Loucy (cell line): ENCODE data around the gene COQ2.
"Not testable (repeated sequence)": the region's sequence is repeated elsewhere in the genome, so short reads cannot be mapped to it uniquely, and the experiment has no call there.

ENCODE experiments used
- H2AFZ ChIP-seq: fragments of 200-600 bp; sonication (generic); 2 replicates; pipeline ENCODE4 v1.6.0; 2016; ENCODE audit warnings: antibody characterized with exemption, mild to moderate bottlenecking, low read length, moderate library complexity
- H3F3A ChIP-seq: fragments of 200-600 bp; 2 replicates; pipeline ENCODE4 v1.6.0; 2016; ENCODE audit warnings: antibody characterized with exemption, low read depth, mild to moderate bottlenecking
- H3K27me3 ChIP-seq: fragments of 200-600 bp; sonication (generic); 2 replicates; pipeline ENCODE4 v1.6.1; 2014; ENCODE audit warnings: low read length, mild to moderate bottlenecking; ENCODE audit not compliant: insufficient read depth, poor library complexity, severe bottlenecking
- H3K36me3 ChIP-seq: fragments of 200-600 bp; sonication (generic); 2 replicates; pipeline ENCODE4 v1.6.1; 2016; ENCODE audit warnings: low read length; ENCODE audit not compliant: insufficient read depth
- H3K4me1 ChIP-seq: fragments of 200-600 bp; sonication (generic); 2 replicates; pipeline ENCODE4 v1.5.1; 2014; ENCODE audit warnings: low read length, mild to moderate bottlenecking; ENCODE audit not compliant: insufficient read depth, poor library complexity, severe bottlenecking
- H3K4me2 ChIP-seq: fragments of 200-600 bp; sonication (generic); 2 replicates; pipeline ENCODE4 v1.6.0; 2014; ENCODE audit warnings: antibody characterized with exemption, low read length, low read depth, mild to moderate bottlenecking; ENCODE audit not compliant: poor library complexity, severe bottlenecking
- H3K4me3 ChIP-seq: fragments of 200-600 bp; sonication (generic); 2 replicates; pipeline ENCODE4 v1.5.1; 2014; ENCODE audit warnings: low read length, mild to moderate bottlenecking, mixed read lengths; ENCODE audit not compliant: poor library complexity, severe bottlenecking
- H3K79me2 ChIP-seq: fragments of 200-600 bp; sonication (generic); 2 replicates; pipeline ENCODE4 v1.6.1; 2014; ENCODE audit warnings: low read length; ENCODE audit not compliant: insufficient read depth
- H3K9ac ChIP-seq: fragments of 200-600 bp; sonication (generic); 2 replicates; pipeline ENCODE4 v1.6.0; 2014; ENCODE audit warnings: mild to moderate bottlenecking, low read depth, low read length, moderate library complexity; ENCODE audit not compliant: poor library complexity, severe bottlenecking
- H3K9me2 ChIP-seq: fragments of 200-600 bp; sonication (generic); replicated peaks from 2 replicates; pipeline ENCODE4 v1.6.1; 2016; ENCODE audit warnings: low read depth, low read length, mixed read lengths
- H3K9me3 ChIP-seq: fragments of 200-600 bp; sonication (generic); 2 replicates; pipeline ENCODE4 v1.6.1; 2014; ENCODE audit warnings: mild to moderate bottlenecking, antibody characterized with exemption, low read length, low read depth; ENCODE audit not compliant: insufficient read depth
- H4K20me1 ChIP-seq: fragments of 200-600 bp; sonication (generic); 2 replicates; pipeline ENCODE4 v1.6.0; 2014; ENCODE audit warnings: antibody characterized with exemption, low read length, mild to moderate bottlenecking; ENCODE audit not compliant: insufficient read depth, poor library complexity, severe bottlenecking
- EZH2phosphoT487 ChIP-seq: fragments of 200-600 bp; IDR thresholded peaks from 2 replicates; pipeline ENCODE4 v1.6.1; 2018; ENCODE audit warnings: antibody characterized with exemption, mild to moderate bottlenecking, moderate library complexity, borderline replicate concordance
- TF ChIP-seq, protein P1 (sequence below): fragments of 200-600 bp; sonication (generic); conservative IDR thresholded peaks from 2 replicates; pipeline ENCODE4 v1.5.1; 2014; ENCODE audit warnings: mild to moderate bottlenecking, antibody characterized with exemption, low read length

The COQ2 gene

DNA sequence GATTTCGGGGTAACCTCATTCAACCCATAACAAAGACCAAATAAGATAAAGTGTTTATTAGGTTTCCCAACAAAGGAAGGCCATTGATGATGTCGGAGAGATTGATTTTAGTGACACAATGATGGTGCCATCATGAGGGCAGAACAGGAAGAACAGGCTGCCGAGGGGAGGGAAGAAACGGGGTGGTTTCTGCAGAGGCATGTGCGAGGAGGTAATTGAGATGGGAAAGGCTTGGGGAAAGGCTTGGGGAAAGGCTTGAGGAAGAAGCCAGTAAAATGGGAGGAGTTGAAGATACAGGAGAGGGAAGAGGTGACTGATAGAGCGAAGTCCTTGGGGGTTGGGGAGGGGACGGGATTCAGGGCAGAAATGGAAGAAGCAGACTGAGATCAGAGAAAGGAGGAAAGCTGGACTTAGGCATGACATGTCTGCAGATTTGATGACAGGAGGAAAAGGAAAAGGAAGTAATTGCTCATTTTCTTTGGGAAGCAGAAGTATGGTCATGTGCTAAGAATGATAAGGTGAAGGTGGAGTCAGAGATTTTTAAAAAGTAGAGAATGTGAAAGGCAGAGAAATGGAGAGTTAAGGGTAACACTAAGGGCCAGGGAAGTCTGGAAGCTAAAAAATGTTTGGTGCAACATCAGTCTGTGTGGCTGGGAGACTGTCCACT lies 44.1 kb upstream of the COQ2 start:
- no peaks in the 10 kb centered on the region for H3F3A ChIP-seq

DNA sequence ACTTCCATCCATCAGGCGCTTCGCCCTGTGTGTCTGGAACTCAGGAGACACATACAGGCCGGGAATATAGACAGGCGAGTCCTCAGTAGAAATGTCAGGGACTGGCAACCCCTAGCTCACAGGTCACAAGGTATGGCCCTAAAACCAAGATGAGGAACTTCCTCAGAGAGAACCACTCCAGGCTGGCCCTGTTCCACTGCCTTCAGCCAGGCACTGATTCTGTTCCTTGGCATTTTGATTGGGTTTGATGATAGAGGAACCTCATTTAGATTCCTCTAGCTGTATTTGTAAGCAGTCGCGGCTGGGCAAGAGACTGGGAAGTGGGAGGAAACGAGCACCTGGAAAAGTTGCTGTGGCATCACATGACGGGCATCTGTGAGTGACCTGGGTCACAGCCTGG lies 41.9 kb upstream of the COQ2 start:
- H3K4me1 ChIP-seq, result peaks cover 3% of the 10 kb centered on the region
- no peaks in the 10 kb centered on the region for H3K9me2 ChIP-seq
- H3K4me2 ChIP-seq, result no peak overlapping the region
- no peaks in the 10 kb centered on the region for H3K79me2 ChIP-seq
- H2AFZ ChIP-seq, result no peak overlapping the region
- H3K4me3 ChIP-seq, result no peak overlapping the region
- no peaks in the 10 kb centered on the region for H4K20me1 ChIP-seq
- no peaks in the 10 kb centered on the region for H3K27me3 ChIP-seq
- H3K9ac ChIP-seq, result no peak overlapping the region
- no peaks in the 10 kb centered on the region for H3K36me3 ChIP-seq
- no peaks in the 10 kb centered on the region for H3F3A ChIP-seq
- no peaks in the 10 kb centered on the region for H3K9me3 ChIP-seq
- TF ChIP-seq EZH2phosphoT487, result no peak
- TF ChIP-seq, protein P1, sequence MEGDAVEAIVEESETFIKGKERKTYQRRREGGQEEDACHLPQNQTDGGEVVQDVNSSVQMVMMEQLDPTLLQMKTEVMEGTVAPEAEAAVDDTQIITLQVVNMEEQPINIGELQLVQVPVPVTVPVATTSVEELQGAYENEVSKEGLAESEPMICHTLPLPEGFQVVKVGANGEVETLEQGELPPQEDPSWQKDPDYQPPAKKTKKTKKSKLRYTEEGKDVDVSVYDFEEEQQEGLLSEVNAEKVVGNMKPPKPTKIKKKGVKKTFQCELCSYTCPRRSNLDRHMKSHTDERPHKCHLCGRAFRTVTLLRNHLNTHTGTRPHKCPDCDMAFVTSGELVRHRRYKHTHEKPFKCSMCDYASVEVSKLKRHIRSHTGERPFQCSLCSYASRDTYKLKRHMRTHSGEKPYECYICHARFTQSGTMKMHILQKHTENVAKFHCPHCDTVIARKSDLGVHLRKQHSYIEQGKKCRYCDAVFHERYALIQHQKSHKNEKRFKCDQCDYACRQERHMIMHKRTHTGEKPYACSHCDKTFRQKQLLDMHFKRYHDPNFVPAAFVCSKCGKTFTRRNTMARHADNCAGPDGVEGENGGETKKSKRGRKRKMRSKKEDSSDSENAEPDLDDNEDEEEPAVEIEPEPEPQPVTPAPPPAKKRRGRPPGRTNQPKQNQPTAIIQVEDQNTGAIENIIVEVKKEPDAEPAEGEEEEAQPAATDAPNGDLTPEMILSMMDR, result no peak

More for the DNA sequence above, 44.1 kb upstream of the COQ2 start:
- no peaks in the 10 kb centered on the region for H3K36me3 ChIP-seq
- H3K9ac ChIP-seq, result no peak overlapping the region
- H3K4me1 ChIP-seq, result no peaks in the 10 kb centered on the region
- TF ChIP-seq EZH2phosphoT487, result no peak
- TF ChIP-seq, protein P1, result peak; percentile 54
- H3K9me3 ChIP-seq, result no peaks in the 10 kb centered on the region
- no peak overlapping the region for H2AFZ ChIP-seq
- H4K20me1 ChIP-seq, result no peaks in the 10 kb centered on the region
- H3K79me2 ChIP-seq, result no peaks in the 10 kb centered on the region
- no peak overlapping the region for H3K4me2 ChIP-seq
- peaks cover 2% of the 10 kb centered on the region for H3K27me3 ChIP-seq
- H3K4me3 ChIP-seq, result no peak overlapping the region
- H3K9me2 ChIP-seq, result no peaks in the 10 kb centered on the region

- H3K9ac ChIP-seq, H3K9me3 ChIP-seq, H4K20me1 ChIP-seq, H3K27me3 ChIP-seq, H3K4me3 ChIP-seq, H3K4me2 ChIP-seq, H3K36me3 ChIP-seq, H3K9me2 ChIP-seq, H2AFZ ChIP-seq, H3F3A ChIP-seq, H3K79me2 ChIP-seq: not testable (repeated sequence)
- peaks cover 13% of the 10 kb centered on the region for H3K4me1 ChIP-seq
Measured at GRCh38 chr4:83325306-83325705, 40.7 kb upstream of the COQ2 start.

GRCh38 chr4:83323136-83323535 lies 38.5 kb upstream of the COQ2 start:
- Histone ChIP-seq H3K4me1 (peaks cover 23% of the 10 kb centered on the region), H3K79me2 (no peaks in the 10 kb centered on the region), H3K4me3 (no peak overlapping the region), H3K9me3 (no peaks in the 10 kb centered on the region), H4K20me1 (no peaks in the 10 kb centered on the region), H3K27me3 (no peaks in the 10 kb centered on the region), H2AFZ (no peak overlapping the region), H3K36me3 (no peaks in the 10 kb centered on the region), H3F3A (no peaks in the 10 kb centered on the region), H3K9ac (no peak overlapping the region), H3K9me2 (no peaks in the 10 kb centered on the region), H3K4me2 (no peak overlapping the region)
- TF ChIP-seq EZH2phosphoT487, result no peak
- TF ChIP-seq, protein P1, result no peak
